ENCODE results near the gene U2AF1L4.

DNA sequence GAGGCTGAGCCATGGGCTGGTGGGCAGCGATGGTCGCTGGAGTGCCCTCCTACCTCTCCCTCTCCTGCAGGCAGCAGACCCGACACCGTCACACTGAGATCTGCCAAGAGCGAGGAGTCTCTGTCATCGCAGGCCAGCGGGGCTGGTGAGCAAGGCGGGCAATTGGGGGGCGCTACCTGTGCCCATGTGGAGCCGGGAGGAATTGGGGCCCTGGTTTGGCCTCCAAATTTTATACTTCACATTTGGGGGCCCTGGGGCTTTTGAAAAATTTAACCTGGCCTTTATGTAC is 40.1 kb upstream of the U2AF1L4 start:
- TF ChIP-seq CTCF (IDR thresholded peaks at IDR 0.05; ENCODE audit: extremely low read depth in 1 of 2, insufficient read depth in 1 of 2, low read depth in 1 of 2, low read length in 2 of 2) (no peak), POLR2A (IDR thresholded peaks at IDR 0.05; ENCODE audit: low read depth, low read length) (no peak), POLR2AphosphoS5 (IDR thresholded peaks at IDR 0.05; ENCODE audit: insufficient read depth, low read depth, low read length) (no peak), GATA2 (IDR thresholded peaks at IDR 0.05; ENCODE audit: insufficient read depth, insufficient read length, low read depth, low read length) (no peak), EZH2 (IDR thresholded peaks at IDR 0.05; ENCODE audit: borderline replicate concordance, low read depth, low read length, severe bottlenecking) (no peak), JUN (IDR thresholded peaks at IDR 0.05; ENCODE audit: borderline replicate concordance, insufficient read depth, insufficient read length, low read depth) (no peak), MYC (IDR thresholded peaks at IDR 0.05; ENCODE audit: low read depth, low read length) (no peak)
- TF ChIP-seq, protein P1, sequence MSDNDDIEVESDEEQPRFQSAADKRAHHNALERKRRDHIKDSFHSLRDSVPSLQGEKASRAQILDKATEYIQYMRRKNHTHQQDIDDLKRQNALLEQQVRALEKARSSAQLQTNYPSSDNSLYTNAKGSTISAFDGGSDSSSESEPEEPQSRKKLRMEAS (IDR thresholded peaks at IDR 0.05; ENCODE audit: insufficient read depth, insufficient read length) = no peak
